ENCODE measurements around the gene CUL2. TPM values are rescaled to one million over a fixed set of nuclear protein-coding genes. Genes with fewer than 3 reads are reported as not detected.
A peak's percentile ranks its signal among the peaks of the same experiment; 100 is the strongest.
"Not testable (repeated sequence)": the region's sequence is repeated elsewhere in the genome, so short reads cannot be mapped to it uniquely, and the experiment has no call there.

CUL2 gene
- total RNA-seq, 1 donor from 2014 or later, result 31.2 TPM

DNA sequence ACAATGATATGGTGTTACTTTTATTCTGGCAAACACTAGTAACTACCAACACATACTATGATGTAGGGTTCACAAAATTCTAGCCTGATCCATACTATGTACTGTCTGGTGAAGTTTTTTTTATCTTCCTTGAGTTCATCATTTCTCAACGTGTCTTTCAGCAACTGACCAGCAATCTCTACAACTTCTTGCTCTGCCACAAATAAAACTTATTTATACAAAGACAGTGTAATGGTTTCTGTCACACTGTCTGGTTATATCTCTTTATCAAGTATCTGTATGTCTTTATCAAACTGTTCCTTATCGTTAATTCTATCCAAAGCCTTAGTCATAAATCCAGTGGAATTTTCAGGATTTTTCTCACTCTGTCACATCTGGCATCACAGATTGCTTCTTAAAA is 69.7 kb downstream of the CUL2 start:
- no peak for DNase-seq (ENCODE audit: low read depth)

DNA sequence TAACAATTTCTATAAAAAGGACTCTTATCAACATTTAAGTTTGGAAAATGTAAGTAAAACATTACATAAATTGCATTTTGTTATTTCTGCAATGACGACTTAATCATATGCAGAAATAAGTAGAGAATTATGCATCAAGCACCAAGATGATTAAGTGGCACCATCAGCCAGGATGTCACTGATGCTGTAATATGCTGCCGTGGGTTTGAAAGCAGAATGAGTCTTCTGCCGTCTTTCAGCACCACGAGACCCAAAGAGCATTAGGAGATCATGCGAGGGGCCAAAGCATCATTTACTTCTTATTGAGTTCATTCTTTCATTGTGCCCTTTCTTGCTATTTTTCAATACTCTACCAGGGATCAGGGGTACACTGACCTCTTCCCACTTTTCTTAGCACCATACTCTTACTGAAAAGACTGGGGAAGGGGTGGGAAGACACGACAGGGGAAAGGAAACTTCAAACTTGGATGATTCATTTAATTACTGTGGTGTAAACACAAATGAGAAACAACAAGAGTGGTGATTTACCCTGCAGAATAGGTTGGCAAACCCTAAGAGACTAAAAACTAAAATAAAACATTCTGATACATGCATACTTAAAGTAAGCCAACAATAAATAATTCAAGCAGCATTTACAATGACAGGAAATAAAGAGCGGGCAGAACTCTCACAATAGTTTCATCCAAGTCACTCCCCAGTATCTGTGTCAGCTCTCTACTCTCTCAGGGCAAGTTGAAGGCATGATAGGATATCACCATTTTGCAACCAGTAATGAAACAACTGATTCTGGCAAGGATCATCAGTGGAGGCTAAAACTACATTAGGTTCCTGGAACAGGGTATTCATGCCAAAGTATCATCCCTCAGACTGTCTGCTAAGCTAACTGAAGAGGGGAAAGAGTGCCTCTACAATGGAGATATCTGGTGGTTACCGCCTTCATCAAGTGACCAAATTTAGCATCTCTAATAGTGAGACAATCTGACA is 70.8 kb downstream of the CUL2 start:
- no peak for DNase-seq (ENCODE audit: low read depth)

DNA sequence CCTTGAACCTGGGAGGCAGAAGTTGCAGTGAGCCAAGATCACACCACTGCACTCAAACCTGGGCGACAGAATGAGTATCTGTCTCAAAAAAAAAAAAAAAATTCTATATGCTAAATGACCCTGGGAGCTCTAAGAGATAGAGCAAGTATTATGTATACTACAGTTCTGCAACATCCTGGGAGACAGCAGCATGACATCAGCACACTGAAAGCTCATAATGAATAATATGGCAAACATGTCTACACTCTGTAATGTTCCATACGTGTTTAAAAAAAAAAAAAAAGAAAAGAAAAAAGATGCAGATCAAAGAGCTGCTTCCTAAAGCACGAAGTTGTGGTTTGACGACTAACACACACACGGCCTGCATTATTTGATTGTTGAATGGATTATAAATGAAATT is 72.5 kb downstream of the CUL2 start:
- DNase-seq (ENCODE audit: low read depth), result no peak

DNA sequence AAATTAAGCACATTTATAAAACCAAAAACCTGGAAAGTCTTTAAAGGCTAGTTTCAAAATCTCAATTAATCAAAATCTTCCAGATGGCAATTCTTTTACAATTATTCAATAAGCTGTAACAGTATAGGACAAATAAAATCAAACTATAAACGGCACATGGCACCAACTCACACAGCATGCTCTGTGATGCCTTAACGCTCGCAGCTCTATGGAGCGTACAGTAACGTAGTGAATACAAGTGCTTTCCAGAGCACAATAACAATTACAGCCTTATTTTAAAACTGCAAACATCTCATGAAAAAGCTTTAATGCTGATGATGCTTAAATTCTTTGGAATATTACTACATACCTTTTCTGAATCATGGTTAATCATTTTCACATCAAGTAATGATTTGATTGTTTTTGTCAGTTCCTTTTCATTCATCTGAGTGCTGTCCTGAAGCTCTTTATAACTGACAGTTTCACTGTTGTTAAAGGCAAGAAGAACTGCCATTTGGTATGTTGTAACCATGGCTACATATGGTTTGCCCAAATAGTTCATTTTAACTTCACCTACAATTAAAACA is 74.2 kb downstream of the CUL2 start:
- DNase-seq (ENCODE audit: low read depth), result no peak

DNA sequence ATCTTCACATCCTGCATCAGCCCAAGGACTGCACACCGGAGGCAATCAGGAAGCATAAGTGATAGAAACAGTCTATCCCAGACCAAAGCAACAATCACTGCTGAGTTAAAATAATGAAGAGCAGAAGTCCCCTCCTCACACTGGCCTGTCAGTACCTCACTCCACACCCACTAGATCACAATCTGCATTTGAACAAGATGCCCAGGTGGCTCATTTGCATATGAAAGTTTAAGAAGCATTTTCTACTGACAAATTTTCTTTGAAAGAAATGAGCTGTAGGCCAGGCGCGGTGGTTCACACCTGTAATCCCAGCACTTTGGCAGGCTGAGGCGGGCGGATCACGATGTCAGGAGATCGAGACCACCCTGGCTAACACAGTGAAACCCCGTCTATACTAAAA is 77.4 kb downstream of the CUL2 start:
- DNase-seq (ENCODE audit: low read depth), result no peak

DNA sequence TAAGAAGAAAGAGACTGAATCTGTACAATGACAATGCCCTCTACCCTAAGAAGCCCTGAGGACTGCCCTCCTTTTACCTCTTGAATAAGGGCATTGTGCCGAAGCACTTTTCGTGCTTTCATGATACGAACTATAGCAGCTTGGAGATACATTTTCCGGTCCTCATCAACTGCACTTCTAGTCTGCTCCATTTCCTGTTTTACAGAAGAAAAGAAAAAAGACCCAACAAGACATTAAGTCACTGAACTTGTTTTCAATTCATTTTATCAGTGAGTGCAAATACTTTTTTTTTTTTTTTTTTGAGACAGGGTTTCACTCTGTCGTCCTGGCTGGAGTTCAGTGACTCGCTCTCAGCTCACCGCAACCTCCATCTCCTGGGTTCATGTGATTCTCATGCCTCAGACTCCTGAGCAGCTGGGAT is 78.4 kb downstream of the CUL2 start:
- DNase-seq (ENCODE audit: low read depth), result no peak

DNA sequence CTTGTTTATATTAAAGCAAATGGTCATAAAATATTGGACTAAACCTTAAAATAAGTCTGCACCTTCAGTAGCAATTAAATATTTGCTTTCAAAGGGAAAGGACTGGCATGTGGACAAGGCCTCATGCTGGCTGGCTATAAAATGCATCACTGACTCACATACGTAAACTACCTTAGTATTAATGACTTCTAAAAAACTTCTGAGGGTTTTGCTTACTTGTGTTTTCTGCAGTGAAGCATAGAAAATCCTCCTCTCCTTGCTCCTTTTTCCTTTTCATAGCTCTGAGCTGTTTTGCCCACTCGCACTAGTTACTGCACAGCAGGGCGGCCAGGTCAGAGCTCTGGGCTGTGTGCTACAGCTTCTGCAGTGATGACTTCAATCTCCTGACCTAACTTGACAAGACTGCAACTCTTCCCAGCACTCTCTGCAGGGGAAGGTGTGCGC is 82.3 kb downstream of the CUL2 start:
- DNase-seq (ENCODE audit: low read depth), result no peak

DNA sequence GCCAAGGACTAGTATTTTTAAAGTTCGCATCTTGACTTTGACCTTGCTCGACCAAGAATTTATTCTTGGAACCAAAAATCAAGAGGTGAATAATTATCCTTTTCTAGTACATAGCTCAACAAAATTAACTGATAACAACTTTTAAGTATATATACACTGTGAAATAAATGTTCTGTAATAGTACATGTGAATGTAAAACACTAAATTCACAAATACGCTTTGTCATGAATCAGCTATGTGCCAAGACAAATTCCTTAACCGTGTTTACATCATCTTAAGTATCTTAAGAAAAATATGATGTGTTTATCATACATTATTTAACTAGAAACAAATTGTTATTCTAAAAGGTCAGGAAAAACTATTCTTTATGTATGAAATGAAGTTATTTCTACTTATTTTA is 83.3 kb downstream of the CUL2 start:
- DNase-seq (ENCODE audit: low read depth), result no peak

DNA sequence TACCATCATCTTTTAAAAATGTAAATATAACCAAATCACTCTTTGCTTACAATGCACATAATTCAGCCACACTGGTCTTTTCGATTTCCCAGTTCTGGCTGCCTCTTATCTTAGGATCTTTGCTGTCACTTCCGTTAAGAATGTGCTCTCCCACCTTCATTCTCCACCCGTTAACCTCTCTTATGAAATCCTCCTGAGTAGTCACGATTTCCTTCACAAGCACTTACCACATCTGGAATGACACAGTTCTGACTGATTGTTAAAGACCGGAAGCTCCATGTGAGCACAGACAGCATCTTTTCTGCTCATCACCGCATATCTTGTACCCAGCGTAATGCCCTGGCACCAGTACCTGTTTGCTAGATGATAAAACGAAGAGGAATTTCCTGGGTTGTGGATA is 84.3 kb downstream of the CUL2 start:
- no peak for DNase-seq (ENCODE audit: low read depth)

DNA sequence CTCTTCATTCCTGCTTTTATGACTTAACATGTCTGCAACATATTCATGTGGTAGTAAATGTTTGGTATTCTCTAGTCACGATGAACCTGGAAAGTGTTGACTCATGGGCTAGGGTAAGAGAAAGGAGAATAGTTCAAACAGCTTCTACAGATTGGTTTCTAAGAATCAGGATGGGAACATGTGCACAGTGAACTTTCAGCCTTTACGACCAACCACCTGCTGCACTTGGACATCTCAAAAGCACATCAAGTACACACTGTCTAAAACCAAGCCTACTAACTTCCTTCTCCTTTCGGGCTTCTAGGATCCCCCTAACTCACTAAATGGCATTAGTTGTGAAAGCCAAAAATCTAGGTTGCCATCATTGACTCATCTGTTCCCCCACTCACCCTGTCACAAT is 85.5 kb downstream of the CUL2 start:
- no peak for DNase-seq (ENCODE audit: low read depth)

DNA sequence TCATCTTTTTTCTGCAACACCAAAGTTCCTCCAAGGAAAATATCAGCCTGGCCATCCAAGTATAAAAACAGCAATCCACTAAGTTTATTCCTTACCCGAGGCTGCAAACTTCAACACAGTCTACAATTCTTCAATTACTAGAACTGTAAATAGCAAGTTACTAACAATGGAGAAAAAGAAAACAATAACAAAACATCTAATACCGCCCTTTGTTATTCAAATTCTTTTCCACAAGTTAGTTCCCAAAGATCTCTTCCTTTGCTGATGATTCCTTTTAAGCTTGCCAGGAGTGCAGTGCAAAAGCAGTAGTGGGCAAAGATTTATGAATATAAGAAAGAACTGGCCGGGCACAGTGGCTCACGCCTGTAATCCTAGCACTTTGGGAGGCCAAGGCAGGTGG is 86.2 kb downstream of the CUL2 start:
- no peak for DNase-seq (ENCODE audit: low read depth)

DNA sequence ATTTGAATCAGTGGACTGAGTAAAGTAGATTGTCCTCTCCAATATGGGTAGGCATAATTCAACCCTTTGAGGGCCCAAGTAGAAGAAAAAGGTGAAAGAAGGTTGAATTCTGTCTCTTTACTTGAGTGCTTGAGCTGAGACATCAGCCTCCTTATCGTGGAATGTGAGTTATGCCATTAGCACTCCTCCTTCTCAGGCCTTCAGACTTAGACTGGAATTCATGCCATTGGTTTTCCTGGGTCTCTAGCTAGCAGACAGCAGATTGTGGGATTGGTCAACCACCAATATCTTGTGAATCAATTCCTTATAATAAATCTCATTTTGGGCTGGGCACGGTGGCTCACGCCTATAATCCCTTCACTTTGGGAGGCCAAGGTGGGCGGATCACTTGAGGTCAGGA is 89.2 kb downstream of the CUL2 start:
- peak; percentile 37 for DNase-seq (ENCODE audit: low read depth)

DNA sequence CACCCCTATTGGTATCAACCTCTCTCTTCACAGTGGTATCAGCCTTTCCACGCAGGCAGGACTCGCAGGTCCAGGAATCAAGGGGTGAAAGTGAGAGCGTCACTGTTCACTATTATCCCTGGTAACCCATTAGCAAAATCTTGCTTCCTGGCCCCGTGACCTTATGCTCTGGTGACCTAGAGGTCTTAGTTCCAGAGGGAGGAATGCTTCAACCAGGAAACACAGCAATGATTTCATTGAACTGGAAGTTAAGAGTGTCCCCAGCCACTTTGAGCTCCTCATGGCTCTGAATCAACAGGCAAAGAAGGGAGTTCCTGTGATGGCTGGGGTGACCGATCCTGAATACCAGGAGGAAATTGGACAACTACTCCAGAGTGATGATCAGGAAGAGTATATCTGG is 90.6 kb downstream of the CUL2 start:
- no peak for DNase-seq (ENCODE audit: low read depth)

DNA sequence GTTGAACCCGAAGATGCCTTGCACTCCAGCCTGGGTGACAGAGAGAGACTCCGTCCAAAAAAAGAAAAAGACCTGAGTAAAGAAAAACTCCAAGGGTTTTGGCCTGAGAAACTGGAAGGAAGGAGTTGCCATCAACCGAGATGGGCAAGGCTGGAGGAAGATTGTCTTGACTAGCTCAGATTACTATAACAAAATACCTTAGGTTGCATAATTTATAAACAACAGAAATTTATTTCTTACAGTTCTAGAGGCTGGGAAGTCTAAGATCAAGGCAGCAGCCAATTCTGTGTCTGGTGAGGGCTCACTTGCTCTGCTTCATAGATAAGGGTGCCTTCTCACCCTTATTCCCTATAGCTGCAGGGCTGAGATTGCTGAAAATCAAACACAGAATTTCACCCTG is 91.2 kb downstream of the CUL2 start:
- DNase-seq (ENCODE audit: low read depth), result no peak

DNA sequence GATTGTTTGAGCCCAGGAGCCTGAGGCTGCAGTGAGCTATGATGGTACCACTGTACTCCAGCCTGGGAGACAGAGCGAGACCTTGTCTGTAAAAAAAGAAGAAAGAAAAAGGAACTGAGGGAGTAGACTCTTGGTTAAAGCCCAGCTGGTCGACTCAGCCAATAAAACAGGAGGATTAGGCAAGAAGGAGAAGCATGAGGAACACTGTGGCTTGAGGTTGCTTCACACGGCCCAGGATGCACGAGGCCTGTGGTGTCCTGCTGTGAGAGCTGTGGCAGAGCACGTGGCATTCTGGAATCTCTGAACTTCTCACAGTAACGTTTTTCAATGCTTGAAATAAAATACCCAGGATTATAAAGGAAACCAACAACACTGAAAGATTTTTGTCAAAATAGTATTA is 93.3 kb downstream of the CUL2 start:
- DNase-seq (ENCODE audit: low read depth), result peak; percentile 76

DNA sequence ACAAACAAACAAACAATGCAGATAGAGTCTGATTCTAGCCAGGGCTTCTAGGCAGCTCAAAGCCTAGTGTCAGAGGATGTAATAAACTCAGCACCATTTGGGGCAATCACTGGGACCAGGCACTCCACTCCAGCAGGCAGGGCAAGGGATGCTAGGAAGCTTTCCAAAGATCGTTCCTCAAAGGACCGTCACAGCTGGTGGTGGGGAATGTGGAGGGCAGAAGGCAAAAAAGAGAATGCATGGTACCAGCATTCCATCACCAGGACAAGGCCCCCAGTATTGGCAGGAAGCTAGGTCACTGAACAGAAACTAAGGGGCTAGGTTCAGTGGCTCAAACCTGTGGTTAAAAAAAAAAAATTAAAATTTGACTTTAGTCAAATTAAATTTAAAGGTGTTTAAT is 94.2 kb downstream of the CUL2 start:
- DNase-seq (ENCODE audit: low read depth), result no peak

DNA sequence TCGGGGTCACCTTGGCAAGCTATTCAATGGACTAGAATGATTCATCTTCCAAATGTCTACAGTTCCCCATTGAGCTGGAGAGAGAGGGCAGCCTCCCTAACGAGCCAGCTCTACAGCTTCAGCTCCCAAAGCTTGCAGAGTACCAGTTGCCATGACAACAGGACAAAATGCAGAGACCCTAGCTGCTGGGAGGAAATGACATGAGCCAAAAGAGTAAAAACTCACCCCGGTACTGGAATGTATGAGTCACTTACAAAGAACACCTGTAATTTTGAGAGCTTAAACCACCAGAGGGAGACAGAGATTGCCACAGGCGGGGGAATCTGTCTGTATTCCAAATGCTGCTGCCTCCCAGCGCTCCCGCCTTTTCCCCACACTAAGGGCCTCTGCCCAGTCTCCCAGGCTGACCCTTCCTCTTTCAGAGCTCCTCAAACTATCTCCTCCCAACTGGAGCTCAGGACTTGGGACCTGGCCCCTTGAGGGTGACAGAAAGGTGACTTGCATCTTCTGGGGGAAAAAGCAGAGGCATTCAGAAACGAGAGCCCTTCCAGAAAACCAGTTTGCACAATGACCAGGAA is 95.5 kb downstream of the CUL2 start:
- peak; percentile 35 for DNase-seq (ENCODE audit: low read depth)

DNA sequence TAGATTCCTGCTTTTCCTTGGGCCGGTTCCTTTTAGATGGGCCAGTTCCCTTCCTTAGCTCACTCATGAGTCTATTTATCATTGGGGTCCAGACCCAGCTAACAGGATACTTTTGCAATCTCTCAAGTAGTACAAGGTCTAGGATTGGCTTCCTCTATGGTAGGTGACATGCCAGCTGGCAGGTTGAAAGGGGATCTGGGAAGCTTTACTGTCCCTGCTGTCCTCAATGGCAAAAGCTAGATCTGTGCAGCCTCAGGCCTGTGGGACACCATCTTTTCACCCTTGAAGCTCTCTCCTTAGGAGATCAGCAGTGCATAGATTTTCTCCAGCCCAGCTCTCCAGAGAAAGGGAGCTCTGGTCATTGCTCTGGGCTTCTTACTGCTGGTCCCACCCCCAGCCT is 96.4 kb downstream of the CUL2 start:
- no peak for DNase-seq (ENCODE audit: low read depth)

DNA sequence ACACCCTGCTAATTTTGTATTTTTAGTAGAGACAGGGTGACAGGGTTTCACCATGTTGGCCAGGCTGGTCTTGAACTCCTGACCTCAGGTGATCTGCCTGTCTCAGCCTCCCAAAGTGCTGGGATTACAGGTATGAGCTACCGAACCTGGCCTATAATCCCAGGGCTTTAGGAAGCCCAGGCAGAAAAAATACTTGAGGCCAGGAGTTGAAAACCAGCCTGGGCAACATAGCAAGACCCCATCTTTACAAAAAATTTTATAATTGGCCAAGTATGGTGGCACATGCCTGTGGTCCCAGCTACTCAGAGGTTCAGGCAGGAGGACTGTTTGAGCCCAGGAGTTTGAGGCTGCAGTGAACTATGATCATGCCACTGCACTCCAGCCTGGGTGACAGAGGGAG is 99.0 kb downstream of the CUL2 start:
- DNase-seq (ENCODE audit: low read depth), result not testable (repeated sequence)

DNA sequence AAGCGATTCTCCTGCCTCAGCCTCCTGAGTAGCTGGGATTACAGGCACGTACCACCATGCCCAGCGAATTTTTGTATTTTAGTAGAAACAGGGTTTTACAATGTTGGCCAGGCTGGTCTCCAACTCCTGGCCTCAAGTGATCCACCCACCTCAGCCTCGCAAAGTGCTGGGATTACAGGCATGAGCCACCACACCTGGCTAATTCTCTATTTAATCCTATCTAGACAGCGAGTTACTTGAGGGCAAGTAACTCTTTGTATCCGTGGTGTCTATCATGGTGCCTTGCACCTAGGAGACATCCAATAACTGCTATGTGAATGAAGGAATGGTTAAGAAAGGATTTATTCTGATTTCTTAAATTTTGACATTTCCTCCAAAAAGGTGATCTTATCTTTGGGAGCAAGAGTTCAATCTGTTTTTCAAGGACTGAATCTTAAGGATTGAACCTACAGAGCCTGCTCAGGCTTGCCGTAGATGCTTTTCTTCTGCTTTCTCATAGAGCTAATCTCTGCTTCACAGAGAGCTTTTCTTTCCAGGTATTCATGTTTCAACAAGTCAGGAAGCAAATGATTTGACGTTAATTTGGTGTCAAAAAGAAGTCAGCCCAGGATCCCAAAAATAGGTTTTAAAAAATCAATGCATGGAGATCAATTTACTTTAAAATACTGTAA is 101.6 kb downstream of the CUL2 start:
- no peak for DNase-seq (ENCODE audit: low read depth)

DNA sequence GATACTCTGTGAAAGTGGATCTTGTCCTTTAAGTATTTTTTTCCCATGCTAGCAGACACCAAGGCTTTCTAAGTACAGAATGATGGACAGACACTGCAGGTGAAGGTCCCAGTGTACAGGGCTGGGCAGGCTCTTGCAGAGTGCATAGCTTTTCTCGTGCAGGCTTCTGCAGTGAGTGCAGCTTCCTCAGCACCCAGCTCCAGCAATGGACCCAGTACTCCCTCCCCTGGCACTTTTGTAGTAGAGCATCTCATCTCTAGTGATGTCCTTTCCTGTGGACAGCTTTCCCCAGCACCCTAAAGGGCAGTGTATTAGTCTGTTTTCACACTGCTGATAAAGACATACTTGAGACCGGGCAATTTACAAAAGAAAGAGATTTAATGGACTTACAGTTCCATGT is 104.3 kb downstream of the CUL2 start:
- DNase-seq (ENCODE audit: low read depth), result no peak

DNA sequence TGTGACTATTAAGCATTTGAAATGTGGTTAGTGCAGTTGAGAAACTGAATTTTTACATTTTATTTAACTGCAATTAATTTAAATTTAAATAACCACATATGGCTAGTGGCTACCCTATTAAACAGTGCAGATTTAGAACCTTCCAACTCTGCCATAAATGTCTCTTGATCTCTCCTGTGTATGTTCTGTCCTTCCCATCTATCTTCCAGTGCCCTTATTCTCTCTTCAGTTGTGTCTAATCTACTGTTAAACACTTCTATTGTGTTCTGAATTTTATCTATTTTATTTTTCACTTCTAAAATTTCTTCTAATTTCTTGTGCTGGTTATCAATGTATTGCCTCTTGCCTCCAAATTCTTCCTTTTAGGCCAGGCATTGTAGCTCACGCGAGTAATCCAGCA is 105.0 kb downstream of the CUL2 start:
- no peak for DNase-seq (ENCODE audit: low read depth)

Measured in myocyte (in vitro differentiated cells).